Activated B cell treated with CpG ODN at 0.5 μM for 24 hours (primary cell): ENCODE results near the gene TTC39B. TPM values are rescaled to one million over a fixed set of nuclear protein-coding genes. Genes with fewer than 3 reads are reported as not detected.

Experiments used
- ATAC-seq: fragments of 200-7000 bp; cut with Tn5 transposase; one replicate; pipeline ENCODE4 v1.10.0; 2021; ENCODE audit warnings: low read depth, mild to moderate bottlenecking, moderate library complexity
- CTCF ChIA-PET: fragments of 350-600 bp; sonication (Branson Sonifier 250); formaldehyde crosslinking; loops from one replicate; lab custom pipeline; 2021; ENCODE audit warnings: antibody characterized with exemption; lab: Charles Lee
- POLR2A ChIA-PET: fragments of 350-600 bp; sonication (Branson Sonifier 250); formaldehyde crosslinking; loops from one replicate; lab custom pipeline; 2021; ENCODE audit warnings: antibody characterized with exemption; lab: Charles Lee
- DNase-seq: peaks from one replicate; pipeline ENCODE4 v3.0.0; 2022
- H3K27ac Mint-ChIP-seq: one replicate; pipeline ENCODE4 v1.8.0; 2020; ENCODE audit warnings: mixed read lengths
- H3K27me3 Mint-ChIP-seq: one replicate; pipeline ENCODE4 v1.8.0; 2021; ENCODE audit warnings: mixed read lengths
- H3K36me3 Mint-ChIP-seq: one replicate; pipeline ENCODE4 v1.8.0; 2021; ENCODE audit warnings: low read depth, mixed read lengths
- H3K4me1 Mint-ChIP-seq: one replicate; pipeline ENCODE4 v1.8.0; 2021; ENCODE audit warnings: mixed read lengths
- H3K4me3 Mint-ChIP-seq: one replicate; pipeline ENCODE4 v1.8.0; 2020; ENCODE audit warnings: mild to moderate bottlenecking, mixed read lengths
- H3K9me3 Mint-ChIP-seq: one replicate; pipeline ENCODE4 v1.8.0; 2020; ENCODE audit warnings: mixed read lengths
- intact Hi-C: fragments of 100-400 bp; cut with micrococcal nuclease; formaldehyde crosslinking; loops from one replicate; pipeline ENCODE4 v1.15.1; 2024
- total RNA-seq: library from RNA; stranded (reverse); gene quantifications from 2 replicates; pipeline ENCODE4 v1.2.3, GENCODE V29; 2022
- TF ChIP-seq, protein P1 (sequence below): fragments of 200-600 bp; IDR thresholded peaks from one replicate; pipeline ENCODE4 v1.8.0; 2022; ENCODE audit warnings: antibody characterized with exemption, mild to moderate bottlenecking

TTC39B gene
- total RNA-seq, 1 donor from 2014 or later = 6.6 TPM

DNA sequence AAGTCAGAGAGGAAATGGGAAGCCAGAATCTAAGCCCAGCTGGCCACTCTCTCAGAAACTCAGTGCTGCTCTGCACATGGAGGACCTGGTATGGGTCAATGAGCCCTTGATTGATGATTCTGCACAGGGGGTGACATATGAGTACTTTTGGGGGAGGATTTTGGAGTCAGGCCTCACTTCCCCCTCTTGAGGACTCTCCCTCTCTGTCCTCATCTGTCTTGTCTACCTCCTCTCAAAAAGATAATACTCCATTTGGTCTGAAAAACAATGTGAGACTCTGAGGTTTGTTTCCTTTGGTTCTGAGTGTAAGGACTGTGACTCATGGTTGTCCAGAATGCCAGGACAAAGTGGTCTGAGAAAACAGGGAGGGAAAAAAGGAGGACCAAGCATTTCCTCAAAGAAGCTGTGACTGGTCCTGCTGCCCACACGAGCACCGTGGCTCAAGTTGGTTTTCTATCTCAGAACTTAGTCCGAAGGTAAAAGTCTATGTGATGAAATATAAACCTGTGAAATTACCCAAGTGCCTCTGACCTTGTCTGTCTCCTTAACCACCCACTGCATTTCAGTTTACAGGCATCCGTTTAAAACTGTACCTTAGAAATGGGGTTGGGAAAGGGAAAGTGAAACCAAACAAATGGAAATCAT lies 11.1 kb downstream of the TTC39B start:
- H3K4me1 Mint-ChIP-seq = peaks cover 53% of the 10 kb centered on the region
- peak overlapping the region; percentile 77 for H3K4me3 Mint-ChIP-seq
- H3K27ac Mint-ChIP-seq = peak overlapping the region; percentile 89
- peaks cover 4% of the 10 kb centered on the region for H3K36me3 Mint-ChIP-seq
- POLR2A ChIA-PET = interaction anchor here (0.9 to 1.5 kb wide), 2 partner anchors 9 to 214 kb away, joined by 3 to 5 read pairs; no protein-coding TSS in a partner anchor
- peaks cover 3% of the 10 kb centered on the region for H3K9me3 Mint-ChIP-seq
- TF ChIP-seq, protein P1, sequence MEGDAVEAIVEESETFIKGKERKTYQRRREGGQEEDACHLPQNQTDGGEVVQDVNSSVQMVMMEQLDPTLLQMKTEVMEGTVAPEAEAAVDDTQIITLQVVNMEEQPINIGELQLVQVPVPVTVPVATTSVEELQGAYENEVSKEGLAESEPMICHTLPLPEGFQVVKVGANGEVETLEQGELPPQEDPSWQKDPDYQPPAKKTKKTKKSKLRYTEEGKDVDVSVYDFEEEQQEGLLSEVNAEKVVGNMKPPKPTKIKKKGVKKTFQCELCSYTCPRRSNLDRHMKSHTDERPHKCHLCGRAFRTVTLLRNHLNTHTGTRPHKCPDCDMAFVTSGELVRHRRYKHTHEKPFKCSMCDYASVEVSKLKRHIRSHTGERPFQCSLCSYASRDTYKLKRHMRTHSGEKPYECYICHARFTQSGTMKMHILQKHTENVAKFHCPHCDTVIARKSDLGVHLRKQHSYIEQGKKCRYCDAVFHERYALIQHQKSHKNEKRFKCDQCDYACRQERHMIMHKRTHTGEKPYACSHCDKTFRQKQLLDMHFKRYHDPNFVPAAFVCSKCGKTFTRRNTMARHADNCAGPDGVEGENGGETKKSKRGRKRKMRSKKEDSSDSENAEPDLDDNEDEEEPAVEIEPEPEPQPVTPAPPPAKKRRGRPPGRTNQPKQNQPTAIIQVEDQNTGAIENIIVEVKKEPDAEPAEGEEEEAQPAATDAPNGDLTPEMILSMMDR = no peak
- no peaks in the 10 kb centered on the region for H3K27me3 Mint-ChIP-seq
- intact Hi-C loops = loop anchor here (1.0 kb wide), 1 partner anchor 8 kb away; no protein-coding TSS in a partner anchor
- CTCF ChIA-PET = no interaction called here
- DNase-seq (no peak), ATAC-seq (peak; percentile 32)

DNA sequence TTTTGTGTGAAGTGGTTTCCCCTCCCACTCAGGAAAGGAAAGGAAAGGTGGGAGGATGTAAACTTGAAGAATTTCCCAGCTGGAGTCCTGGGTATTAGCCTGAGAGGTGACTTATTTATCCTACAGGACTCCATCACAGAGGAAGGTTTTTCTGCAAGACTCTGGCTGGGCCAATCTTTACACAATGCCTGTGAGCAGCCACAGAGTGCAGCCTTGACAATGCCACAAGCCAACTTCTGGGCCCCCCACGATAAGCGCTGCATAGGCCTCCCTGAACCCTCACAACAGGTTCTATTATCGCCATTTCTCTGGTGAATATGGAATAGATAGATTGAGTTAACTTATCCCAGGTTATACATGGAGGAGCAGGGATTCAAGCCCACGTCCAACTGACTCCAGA lies 12.4 kb downstream of the TTC39B start:
- Mint-ChIP-seq H3K4me3 (no peak overlapping the region), H3K9me3 (peaks cover 3% of the 10 kb centered on the region), H3K27ac (no peak overlapping the region), H3K36me3 (peaks cover 4% of the 10 kb centered on the region), H3K4me1 (peaks cover 42% of the 10 kb centered on the region), H3K27me3 (no peaks in the 10 kb centered on the region)
- no peak for ATAC-seq
- ChIA-PET CTCF (no interaction called here), POLR2A (interaction anchor here (1.4 kb wide), 1 partner anchor 13 kb away, joined by 4 read pairs; the partner anchor contains the start of gene TTC39B)
- TF ChIP-seq, protein P1 = no peak
- intact Hi-C loops = no loop called here
- DNase-seq = no peak

DNA sequence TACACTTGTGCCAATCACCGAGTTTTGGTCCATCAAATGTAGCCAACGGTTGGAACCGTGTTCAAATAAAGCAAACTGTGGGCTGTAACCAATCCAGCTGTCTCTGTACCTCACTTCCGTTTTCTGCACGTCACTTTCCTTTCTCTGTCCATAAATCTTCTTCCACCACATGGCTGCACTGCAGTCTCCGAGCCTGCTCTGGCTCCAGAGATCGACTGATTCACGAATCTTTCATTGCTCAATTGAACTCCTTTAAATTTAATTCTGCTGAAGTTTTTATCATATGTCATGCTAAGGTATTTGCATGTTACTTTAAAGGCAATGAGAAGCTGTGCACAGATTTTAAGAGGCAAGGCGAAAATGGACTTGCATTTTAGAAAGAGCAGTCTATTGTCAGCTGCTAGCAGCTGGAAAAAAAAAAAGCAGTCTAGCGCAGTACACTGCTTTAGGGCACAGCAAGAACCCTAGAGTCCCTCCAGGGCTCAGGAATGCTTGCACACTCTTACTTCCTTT lies 13.2 kb downstream of the TTC39B start:
- ChIA-PET CTCF (interaction anchor here (0.5 kb wide), 1 partner anchor 19 kb away, joined by 3 read pairs; no protein-coding TSS in a partner anchor), POLR2A (interaction anchor here (1.4 kb wide), 1 partner anchor 13 kb away, joined by 4 read pairs; the partner anchor contains the start of gene TTC39B)
- TF ChIP-seq, protein P1 = no peak
- intact Hi-C loops = loop anchor here (2.0 kb wide), 1 partner anchor 13 kb away; the partner anchor contains the start of gene TTC39B
- H3K4me1 Mint-ChIP-seq = peaks cover 34% of the 10 kb centered on the region
- H3K9me3 Mint-ChIP-seq = peaks cover 2% of the 10 kb centered on the region
- no peak overlapping the region for H3K4me3 Mint-ChIP-seq
- DNase-seq = no peak
- H3K27ac Mint-ChIP-seq = peak overlapping the region; percentile 25
- H3K27me3 Mint-ChIP-seq = no peaks in the 10 kb centered on the region
- no peak for ATAC-seq
- peaks cover 3% of the 10 kb centered on the region for H3K36me3 Mint-ChIP-seq

DNA sequence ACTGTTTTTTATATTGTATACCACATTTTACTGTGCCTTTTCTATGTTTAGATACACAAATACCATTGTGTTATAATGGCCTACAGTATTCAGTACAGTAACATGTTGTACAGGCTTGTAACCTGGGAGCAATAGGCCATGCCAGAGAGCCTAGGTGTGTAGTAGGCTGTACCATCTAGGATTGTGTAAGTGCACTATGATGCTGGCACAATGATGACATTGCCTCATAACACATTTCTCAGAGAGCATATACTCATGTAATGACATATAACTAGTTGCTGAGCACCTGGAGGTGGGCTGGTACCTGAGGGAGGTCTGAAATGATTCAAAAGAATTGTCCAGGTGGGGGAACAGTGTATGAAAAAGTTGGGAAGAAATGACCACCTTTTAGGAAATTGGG lies 13.9 kb downstream of the TTC39B start:
- TF ChIP-seq, protein P1 = no peak
- Mint-ChIP-seq H3K9me3 (no peaks in the 10 kb centered on the region), H3K27me3 (no peaks in the 10 kb centered on the region), H3K27ac (no peak overlapping the region), H3K4me3 (no peak overlapping the region), H3K36me3 (no peaks in the 10 kb centered on the region), H3K4me1 (peaks cover 27% of the 10 kb centered on the region)
- CTCF ChIA-PET = interaction anchor here (0.5 kb wide), 1 partner anchor 18 kb away, joined by 3 read pairs; no protein-coding TSS in a partner anchor
- DNase-seq = no peak
- no peak for ATAC-seq
- intact Hi-C loops = loop anchor here (2.0 kb wide), 1 partner anchor 14 kb away; the partner anchor contains the start of gene TTC39B
- POLR2A ChIA-PET = interaction anchor here (1.4 kb wide), 1 partner anchor 14 kb away, joined by 4 read pairs; the partner anchor contains the start of gene TTC39B

DNA sequence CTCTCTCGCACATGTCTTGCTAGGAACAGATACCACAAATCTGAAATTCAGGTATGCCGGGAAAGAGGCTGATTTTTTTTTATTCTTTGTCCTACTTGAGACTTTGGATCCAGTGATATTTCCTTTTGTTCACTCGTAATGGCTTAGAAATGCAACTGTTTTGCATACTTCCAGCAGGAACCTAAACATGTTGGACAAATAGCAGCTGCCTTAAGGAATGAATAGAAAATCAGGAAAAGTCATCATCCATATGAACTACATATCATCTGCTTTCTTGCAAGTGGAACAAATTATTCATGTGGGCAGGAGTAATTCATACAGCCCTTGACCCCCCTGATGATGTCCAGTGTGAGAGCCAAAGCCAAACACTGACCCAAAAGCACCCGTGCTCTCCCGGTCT lies 17.4 kb downstream of the TTC39B start:
- H3K36me3 Mint-ChIP-seq = no peaks in the 10 kb centered on the region
- POLR2A ChIA-PET = no interaction called here
- H3K27me3 Mint-ChIP-seq = no peaks in the 10 kb centered on the region
- H3K4me1 Mint-ChIP-seq = peaks cover 17% of the 10 kb centered on the region
- H3K9me3 Mint-ChIP-seq = no peaks in the 10 kb centered on the region
- no peak for ATAC-seq
- TF ChIP-seq, protein P1 = no peak
- DNase-seq = no peak
- H3K4me3 Mint-ChIP-seq = no peak overlapping the region
- intact Hi-C loops = no loop called here
- no peak overlapping the region for H3K27ac Mint-ChIP-seq
- CTCF ChIA-PET = no interaction called here
